ENCODE data around the gene SLC37A3.

Gene SLC37A3

GRCh38 chr7:140310337-140311002 lies 87.9 kb downstream of the SLC37A3 start:
- DNase-seq: no peak

- DNase-seq: no peak
Measured at GRCh38 chr7:140308060-140308459, 90.3 kb downstream of the SLC37A3 start.

- DNase-seq: no peak
Measured at GRCh38 chr7:140304191-140304799, 94.0 kb downstream of the SLC37A3 start.

GRCh38 chr7:140300243-140301136 lies 97.8 kb downstream of the SLC37A3 start:
- DNase-seq: no peak

GRCh38 chr7:140298213-140298612 lies 100.1 kb downstream of the SLC37A3 start:
- DNase-seq: no peak

GRCh38 chr7:140297192-140297591 lies 101.1 kb downstream of the SLC37A3 start:
- no peak for DNase-seq

GRCh38 chr7:140295224-140295738 lies 103.0 kb downstream of the SLC37A3 start:
- no peak for DNase-seq

GRCh38 chr7:140294454-140294853 lies 103.9 kb downstream of the SLC37A3 start:
- DNase-seq: no peak

- DNase-seq: no peak
Measured at GRCh38 chr7:140292438-140292837, 105.9 kb downstream of the SLC37A3 start.

GRCh38 chr7:140289804-140290203 lies 108.5 kb downstream of the SLC37A3 start:
- DNase-seq: no peak

- no peak for DNase-seq
Measured at GRCh38 chr7:140287988-140288387, 110.3 kb downstream of the SLC37A3 start.

GRCh38 chr7:140285938-140286337 lies 112.4 kb downstream of the SLC37A3 start:
- DNase-seq: no peak

- DNase-seq: no peak
Measured at GRCh38 chr7:140284062-140284461, 114.3 kb downstream of the SLC37A3 start.
